ENCODE results near the gene LRRC10B.

The LRRC10B gene

GRCh38 chr11:61533039-61533375 is 24.5 kb downstream of the LRRC10B start:
- DNase-seq, result no peak

GRCh38 chr11:61533401-61533800 is 24.9 kb downstream of the LRRC10B start:
- DNase-seq, result peak; percentile 97

GRCh38 chr11:61534025-61534932 is 25.7 kb downstream of the LRRC10B start:
- peak; percentile 51 for DNase-seq

GRCh38 chr11:61534933-61535839 is 26.6 kb downstream of the LRRC10B start:
- DNase-seq, result no peak

GRCh38 chr11:61535998-61536675 is 27.6 kb downstream of the LRRC10B start:
- no peak for DNase-seq

- no peak for DNase-seq
These were observed 28.2 kb downstream of the LRRC10B start for GRCh38 chr11:61536676-61537270.

- no peak for DNase-seq
These were observed 28.8 kb downstream of the LRRC10B start for GRCh38 chr11:61537326-61537725.

GRCh38 chr11:61538636-61538961 is 30.1 kb downstream of the LRRC10B start:
- DNase-seq, result no peak

GRCh38 chr11:61539006-61539405 is 30.5 kb downstream of the LRRC10B start:
- no peak for DNase-seq

GRCh38 chr11:61539831-61540357 is 31.3 kb downstream of the LRRC10B start:
- no peak for DNase-seq

- DNase-seq, result no peak
These were observed 32.0 kb downstream of the LRRC10B start for GRCh38 chr11:61540528-61540927.

GRCh38 chr11:61541598-61541997 is 33.0 kb downstream of the LRRC10B start:
- DNase-seq, result peak; percentile 89

- peak; percentile 79 for DNase-seq
These were observed 33.5 kb downstream of the LRRC10B start for GRCh38 chr11:61542024-61542461.

GRCh38 chr11:61542705-61543104 is 34.2 kb downstream of the LRRC10B start:
- no peak for DNase-seq

GRCh38 chr11:61543606-61544306 is 35.2 kb downstream of the LRRC10B start:
- DNase-seq, result peak; percentile 41

GRCh38 chr11:61544466-61544865 is 35.9 kb downstream of the LRRC10B start:
- DNase-seq, result no peak

GRCh38 chr11:61545341-61545740 is 36.8 kb downstream of the LRRC10B start:
- DNase-seq, result no peak

- DNase-seq, result no peak
These were observed 37.4 kb downstream of the LRRC10B start for GRCh38 chr11:61545921-61546320.

GRCh38 chr11:61546663-61547062 is 38.1 kb downstream of the LRRC10B start:
- DNase-seq, result no peak

- DNase-seq, result no peak
These were observed 38.7 kb downstream of the LRRC10B start for GRCh38 chr11:61547246-61547645.

- DNase-seq, result no peak
These were observed 40.6 kb downstream of the LRRC10B start for GRCh38 chr11:61549177-61549576.

Data from NCI-H69 (cell line).